Measurements from ENCODE around the gene SCT.

Gene SCT

GRCh38 chr11:601573-602245, 25.3 kb downstream of the SCT start:
- H3K4me3 ChIP-seq (ENCODE audit: low read length): no peak overlapping the region
- no peaks in the 10 kb centered on the region for H3K9me3 ChIP-seq (ENCODE audit: insufficient read depth, low read depth, low read length)
- H3K9ac ChIP-seq (ENCODE audit: low read depth, low read length): no peak overlapping the region
- no peak overlapping the region for H3K27ac ChIP-seq (ENCODE audit: low read length)
- H3K4me1 ChIP-seq (ENCODE audit: insufficient read depth, low read length): no peaks in the 10 kb centered on the region
- peaks cover 92% of the 10 kb centered on the region for H3K36me3 ChIP-seq (ENCODE audit: insufficient read depth, low read depth, low read length)
- H3K27me3 ChIP-seq (ENCODE audit: insufficient read depth, low read length): no peaks in the 10 kb centered on the region

GRCh38 chr11:598005-598680, 28.8 kb downstream of the SCT start:
- Histone ChIP-seq H3K4me3 (ENCODE audit: low read length) (no peak overlapping the region), H3K36me3 (ENCODE audit: insufficient read depth, low read depth, low read length) (peaks cover 91% of the 10 kb centered on the region)

GRCh38 chr11:597166-597725, 29.7 kb downstream of the SCT start:
- H3K4me3 ChIP-seq (ENCODE audit: low read length): no peak overlapping the region
- H3K9me3 ChIP-seq (ENCODE audit: insufficient read depth, low read depth, low read length): no peaks in the 10 kb centered on the region
- H3K4me1 ChIP-seq (ENCODE audit: insufficient read depth, low read length): no peaks in the 10 kb centered on the region
- H3K9ac ChIP-seq (ENCODE audit: low read depth, low read length): no peak overlapping the region
- H3K27me3 ChIP-seq (ENCODE audit: insufficient read depth, low read length): no peaks in the 10 kb centered on the region
- H3K36me3 ChIP-seq (ENCODE audit: insufficient read depth, low read depth, low read length): peaks cover 91% of the 10 kb centered on the region
- H3K27ac ChIP-seq (ENCODE audit: low read length): no peak overlapping the region

More at GRCh38 chr11:598005-598680, 28.8 kb downstream of the SCT start:
- H3K27ac ChIP-seq (ENCODE audit: low read length): no peak overlapping the region
- no peaks in the 10 kb centered on the region for H3K9me3 ChIP-seq (ENCODE audit: insufficient read depth, low read depth, low read length)
- no peak overlapping the region for H3K9ac ChIP-seq (ENCODE audit: low read depth, low read length)
- H3K4me1 ChIP-seq (ENCODE audit: insufficient read depth, low read length): no peaks in the 10 kb centered on the region
- H3K27me3 ChIP-seq (ENCODE audit: insufficient read depth, low read length): no peaks in the 10 kb centered on the region

GRCh38 chr11:596374-596773, 30.6 kb downstream of the SCT start:
- H3K27ac ChIP-seq (ENCODE audit: low read length): no peak overlapping the region
- no peaks in the 10 kb centered on the region for H3K4me1 ChIP-seq (ENCODE audit: insufficient read depth, low read length)
- no peak overlapping the region for H3K4me3 ChIP-seq (ENCODE audit: low read length)
- H3K36me3 ChIP-seq (ENCODE audit: insufficient read depth, low read depth, low read length): peaks cover 89% of the 10 kb centered on the region
- H3K9me3 ChIP-seq (ENCODE audit: insufficient read depth, low read depth, low read length): no peaks in the 10 kb centered on the region
- no peaks in the 10 kb centered on the region for H3K27me3 ChIP-seq (ENCODE audit: insufficient read depth, low read length)
- H3K9ac ChIP-seq (ENCODE audit: low read depth, low read length): no peak overlapping the region

- no peak overlapping the region for H3K9ac ChIP-seq (ENCODE audit: low read depth, low read length)
- H3K36me3 ChIP-seq (ENCODE audit: insufficient read depth, low read depth, low read length): peaks cover 93% of the 10 kb centered on the region
- no peak overlapping the region for H3K27ac ChIP-seq (ENCODE audit: low read length)
- H3K4me3 ChIP-seq (ENCODE audit: low read length): no peak overlapping the region
- H3K4me1 ChIP-seq (ENCODE audit: insufficient read depth, low read length): no peaks in the 10 kb centered on the region
- H3K9me3 ChIP-seq (ENCODE audit: insufficient read depth, low read depth, low read length): no peaks in the 10 kb centered on the region
- H3K27me3 ChIP-seq (ENCODE audit: insufficient read depth, low read length): no peaks in the 10 kb centered on the region
Observed at GRCh38 chr11:595400-595799, 31.6 kb downstream of the SCT start.

- no peak overlapping the region for H3K27ac ChIP-seq (ENCODE audit: low read length)
- H3K9me3 ChIP-seq (ENCODE audit: insufficient read depth, low read depth, low read length): no peaks in the 10 kb centered on the region
- H3K27me3 ChIP-seq (ENCODE audit: insufficient read depth, low read length): no peaks in the 10 kb centered on the region
- peaks cover 92% of the 10 kb centered on the region for H3K36me3 ChIP-seq (ENCODE audit: insufficient read depth, low read depth, low read length)
- no peaks in the 10 kb centered on the region for H3K4me1 ChIP-seq (ENCODE audit: insufficient read depth, low read length)
- no peak overlapping the region for H3K9ac ChIP-seq (ENCODE audit: low read depth, low read length)
- no peak overlapping the region for H3K4me3 ChIP-seq (ENCODE audit: low read length)
Observed at GRCh38 chr11:593347-593746, 33.6 kb downstream of the SCT start.

- H3K27ac ChIP-seq (ENCODE audit: low read length): no peak overlapping the region
- H3K4me1 ChIP-seq (ENCODE audit: insufficient read depth, low read length): no peaks in the 10 kb centered on the region
- no peak overlapping the region for H3K9ac ChIP-seq (ENCODE audit: low read depth, low read length)
- H3K9me3 ChIP-seq (ENCODE audit: insufficient read depth, low read depth, low read length): no peaks in the 10 kb centered on the region
- no peaks in the 10 kb centered on the region for H3K27me3 ChIP-seq (ENCODE audit: insufficient read depth, low read length)
- peaks cover 92% of the 10 kb centered on the region for H3K36me3 ChIP-seq (ENCODE audit: insufficient read depth, low read depth, low read length)
- H3K4me3 ChIP-seq (ENCODE audit: low read length): no peak overlapping the region
Observed at GRCh38 chr11:592918-593317, 34.1 kb downstream of the SCT start.

- Histone ChIP-seq H3K27ac (ENCODE audit: low read length) (no peak overlapping the region), H3K4me3 (ENCODE audit: low read length) (no peak overlapping the region), H3K9me3 (ENCODE audit: insufficient read depth, low read depth, low read length) (no peaks in the 10 kb centered on the region), H3K36me3 (ENCODE audit: insufficient read depth, low read depth, low read length) (peaks cover 93% of the 10 kb centered on the region), H3K4me1 (ENCODE audit: insufficient read depth, low read length) (no peaks in the 10 kb centered on the region), H3K27me3 (ENCODE audit: insufficient read depth, low read length) (no peaks in the 10 kb centered on the region), H3K9ac (ENCODE audit: low read depth, low read length) (no peak overlapping the region)
Observed at GRCh38 chr11:592501-592900, 34.5 kb downstream of the SCT start.

GRCh38 chr11:590997-591396, 36.0 kb downstream of the SCT start:
- Histone ChIP-seq H3K9ac (ENCODE audit: low read depth, low read length) (no peak overlapping the region), H3K4me1 (ENCODE audit: insufficient read depth, low read length) (no peaks in the 10 kb centered on the region), H3K9me3 (ENCODE audit: insufficient read depth, low read depth, low read length) (no peaks in the 10 kb centered on the region), H3K27me3 (ENCODE audit: insufficient read depth, low read length) (no peaks in the 10 kb centered on the region), H3K27ac (ENCODE audit: low read length) (no peak overlapping the region), H3K36me3 (ENCODE audit: insufficient read depth, low read depth, low read length) (peaks cover 94% of the 10 kb centered on the region), H3K4me3 (ENCODE audit: low read length) (no peak overlapping the region)

GRCh38 chr11:589798-590197, 37.2 kb downstream of the SCT start:
- Histone ChIP-seq H3K9me3 (ENCODE audit: insufficient read depth, low read depth, low read length) (no peaks in the 10 kb centered on the region), H3K9ac (ENCODE audit: low read depth, low read length) (no peak overlapping the region), H3K27me3 (ENCODE audit: insufficient read depth, low read length) (no peaks in the 10 kb centered on the region), H3K4me1 (ENCODE audit: insufficient read depth, low read length) (no peaks in the 10 kb centered on the region), H3K4me3 (ENCODE audit: low read length) (no peak overlapping the region), H3K36me3 (ENCODE audit: insufficient read depth, low read depth, low read length) (peaks cover 82% of the 10 kb centered on the region), H3K27ac (ENCODE audit: low read length) (no peak overlapping the region)

- no peak overlapping the region for H3K9ac ChIP-seq (ENCODE audit: low read depth, low read length)
- no peak overlapping the region for H3K4me3 ChIP-seq (ENCODE audit: low read length)
- H3K9me3 ChIP-seq (ENCODE audit: insufficient read depth, low read depth, low read length): no peaks in the 10 kb centered on the region
- peaks cover 77% of the 10 kb centered on the region for H3K36me3 ChIP-seq (ENCODE audit: insufficient read depth, low read depth, low read length)
- no peak overlapping the region for H3K27ac ChIP-seq (ENCODE audit: low read length)
- no peaks in the 10 kb centered on the region for H3K27me3 ChIP-seq (ENCODE audit: insufficient read depth, low read length)
- no peaks in the 10 kb centered on the region for H3K4me1 ChIP-seq (ENCODE audit: insufficient read depth, low read length)
Observed at GRCh38 chr11:587978-588380, 39.0 kb downstream of the SCT start.

- no peaks in the 10 kb centered on the region for H3K4me1 ChIP-seq (ENCODE audit: insufficient read depth, low read length)
- H3K36me3 ChIP-seq (ENCODE audit: insufficient read depth, low read depth, low read length): peaks cover 72% of the 10 kb centered on the region
- no peaks in the 10 kb centered on the region for H3K9me3 ChIP-seq (ENCODE audit: insufficient read depth, low read depth, low read length)
- H3K9ac ChIP-seq (ENCODE audit: low read depth, low read length): no peak overlapping the region
- H3K27ac ChIP-seq (ENCODE audit: low read length): no peak overlapping the region
- no peak overlapping the region for H3K4me3 ChIP-seq (ENCODE audit: low read length)
- H3K27me3 ChIP-seq (ENCODE audit: insufficient read depth, low read length): no peaks in the 10 kb centered on the region
Observed at GRCh38 chr11:587546-587945, 39.4 kb downstream of the SCT start.

Measured in iPS-20b (cell line).